Embryonic facial prominence (tissue), 1 donor: ENCODE data around the gene STRBP.

Source experiments
- DNase-seq: peaks from one replicate; pipeline ENCODE4 v3.0.0-alpha.2; 2016; ENCODE audit errors: extremely low spot score

The STRBP gene

DNA sequence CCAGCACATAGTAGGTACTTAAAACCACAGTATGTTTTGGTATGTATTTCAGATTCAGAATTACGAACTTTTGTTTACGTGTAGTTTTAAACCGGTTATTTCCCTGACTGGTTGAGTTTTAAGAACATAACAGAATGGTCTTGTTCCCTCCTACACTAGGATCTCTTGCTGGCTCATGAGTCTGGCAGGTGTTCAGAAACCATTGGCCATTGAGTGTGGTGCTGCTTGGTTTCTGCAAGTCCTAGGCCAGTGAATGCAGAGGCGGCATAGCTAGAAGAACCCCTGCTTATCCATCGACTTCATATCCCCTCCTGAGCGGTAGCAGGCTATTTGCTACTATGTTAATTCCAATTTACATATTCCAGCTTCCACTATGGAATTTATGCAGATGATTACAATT lies 169.3 kb downstream of the STRBP start:
- DNase-seq = no peak

DNA sequence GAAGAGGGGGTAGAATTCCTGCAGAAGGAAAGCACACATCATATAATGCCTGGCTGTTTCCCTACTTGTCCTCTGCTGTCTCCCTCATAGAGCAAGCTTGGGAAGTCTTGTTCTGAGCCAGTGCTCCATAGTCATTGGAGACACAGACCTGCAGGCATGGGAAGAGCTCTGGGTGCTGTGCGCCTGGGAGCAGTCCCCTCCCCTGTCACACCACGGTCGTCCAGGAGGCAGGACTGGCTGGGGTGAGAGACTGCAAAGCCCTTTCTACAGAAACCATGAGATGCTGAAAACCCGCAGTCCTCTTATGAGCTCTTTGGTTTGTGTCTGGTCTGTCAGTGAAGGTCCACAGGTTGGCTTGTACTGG lies 170.3 kb downstream of the STRBP start:
- DNase-seq = no peak

DNA sequence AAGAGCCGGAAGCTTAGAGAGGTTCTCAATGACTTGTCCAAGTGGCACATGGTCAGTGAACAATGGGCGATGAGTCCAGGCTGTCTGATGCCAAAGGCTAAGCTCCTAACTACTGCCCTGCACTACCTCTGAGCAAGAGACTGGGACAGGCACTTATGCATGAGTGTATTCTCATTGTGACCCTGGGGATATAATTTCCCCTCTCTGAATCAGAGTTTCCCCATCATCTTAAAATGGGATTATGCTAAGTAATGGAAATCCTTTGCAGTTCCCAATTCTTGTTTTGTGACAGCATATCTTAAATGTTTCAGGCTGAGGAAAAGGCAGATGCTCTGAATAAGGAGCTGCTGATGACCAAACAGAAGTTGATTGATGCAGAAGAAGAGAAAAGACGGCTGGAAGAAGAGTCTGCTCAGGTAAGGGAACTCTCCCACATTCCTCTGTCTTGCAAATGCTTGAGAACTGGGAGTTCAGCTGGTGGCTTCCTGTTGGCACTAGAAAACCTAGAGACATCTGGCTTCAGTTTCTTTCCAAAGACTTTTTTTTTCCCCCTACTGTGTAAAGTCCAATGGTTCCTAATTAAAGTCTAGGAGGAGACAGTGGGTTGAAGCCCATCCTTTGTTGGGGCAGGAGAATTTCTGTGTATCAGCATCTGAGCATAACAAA lies 170.8 kb downstream of the STRBP start:
- no peak for DNase-seq

DNA sequence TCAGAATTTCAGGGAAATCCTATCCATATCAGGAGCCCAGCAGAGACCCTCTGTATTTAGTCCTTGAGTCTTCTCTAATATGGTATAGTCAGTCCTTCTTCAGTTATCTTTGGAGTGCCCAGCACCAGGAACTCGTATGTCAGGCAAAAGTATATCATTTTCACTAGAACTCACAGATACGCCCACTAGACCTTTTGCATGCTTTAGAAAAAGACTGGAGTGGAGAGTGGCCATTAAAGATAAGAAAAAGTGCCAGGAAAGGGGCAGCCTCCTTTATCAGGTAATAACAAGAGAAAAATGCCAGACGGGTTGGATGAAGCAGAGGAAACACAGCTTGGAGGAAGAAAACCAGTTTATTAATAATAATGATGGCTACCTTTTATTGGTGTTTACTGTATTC lies 171.4 kb downstream of the STRBP start:
- DNase-seq = no peak

DNA sequence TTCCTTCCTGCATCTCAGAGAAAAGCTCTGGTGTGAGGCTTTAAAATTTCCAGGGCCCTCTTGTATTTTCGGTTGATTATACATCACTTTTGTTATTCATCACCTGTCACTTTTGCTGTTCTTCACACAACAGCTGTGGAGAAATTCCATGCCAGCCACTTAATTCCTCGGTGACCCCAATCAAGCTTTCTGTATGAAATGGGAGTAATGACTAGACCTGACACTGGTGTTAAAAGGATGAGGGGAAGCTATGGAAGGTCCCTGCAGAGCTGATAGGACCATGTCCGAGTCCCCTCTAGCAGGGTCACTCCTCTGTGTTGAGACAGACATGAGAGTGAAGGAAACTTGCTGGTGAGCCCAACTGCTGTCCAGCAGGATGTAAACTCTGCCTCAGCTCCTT lies 175.2 kb downstream of the STRBP start:
- no peak for DNase-seq

DNA sequence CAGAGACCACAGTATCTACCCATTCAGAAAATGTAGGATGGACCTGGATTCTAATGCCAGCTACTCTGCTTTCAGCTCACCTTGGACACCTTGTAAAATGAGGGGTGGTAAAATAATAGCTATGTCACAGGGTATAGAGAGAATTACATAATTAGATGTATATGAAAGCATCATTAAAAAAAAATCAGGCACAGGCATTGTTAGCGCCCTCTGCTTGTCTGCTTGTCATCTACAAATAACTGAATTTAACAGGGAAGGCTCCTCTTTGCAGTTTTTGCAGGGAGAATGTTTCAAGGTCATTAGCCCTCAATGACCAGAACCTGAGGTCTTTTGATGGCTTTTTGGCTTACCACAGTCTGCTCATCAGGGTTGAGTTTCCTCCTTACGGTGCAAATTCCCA lies 176.9 kb downstream of the STRBP start:
- no peak for DNase-seq

DNA sequence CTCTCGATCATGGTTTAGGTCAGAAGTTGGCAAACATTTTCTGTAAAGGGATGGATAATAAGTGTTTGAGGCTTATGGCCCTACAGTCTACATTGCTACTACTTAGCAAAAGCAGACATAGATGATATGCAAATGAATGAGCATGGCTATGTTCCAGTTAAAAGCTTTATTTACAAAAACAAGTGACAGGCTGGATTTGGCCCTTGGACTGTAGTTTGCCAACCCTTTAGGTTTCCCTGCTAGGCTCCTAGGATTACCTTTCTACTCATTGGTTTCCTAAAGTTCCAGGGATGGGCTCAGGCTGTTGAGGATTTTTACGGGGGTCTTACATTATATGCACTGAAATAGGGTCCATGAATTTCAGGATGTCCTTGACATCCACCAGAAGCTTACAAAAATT lies 177.4 kb downstream of the STRBP start:
- no peak for DNase-seq

DNA sequence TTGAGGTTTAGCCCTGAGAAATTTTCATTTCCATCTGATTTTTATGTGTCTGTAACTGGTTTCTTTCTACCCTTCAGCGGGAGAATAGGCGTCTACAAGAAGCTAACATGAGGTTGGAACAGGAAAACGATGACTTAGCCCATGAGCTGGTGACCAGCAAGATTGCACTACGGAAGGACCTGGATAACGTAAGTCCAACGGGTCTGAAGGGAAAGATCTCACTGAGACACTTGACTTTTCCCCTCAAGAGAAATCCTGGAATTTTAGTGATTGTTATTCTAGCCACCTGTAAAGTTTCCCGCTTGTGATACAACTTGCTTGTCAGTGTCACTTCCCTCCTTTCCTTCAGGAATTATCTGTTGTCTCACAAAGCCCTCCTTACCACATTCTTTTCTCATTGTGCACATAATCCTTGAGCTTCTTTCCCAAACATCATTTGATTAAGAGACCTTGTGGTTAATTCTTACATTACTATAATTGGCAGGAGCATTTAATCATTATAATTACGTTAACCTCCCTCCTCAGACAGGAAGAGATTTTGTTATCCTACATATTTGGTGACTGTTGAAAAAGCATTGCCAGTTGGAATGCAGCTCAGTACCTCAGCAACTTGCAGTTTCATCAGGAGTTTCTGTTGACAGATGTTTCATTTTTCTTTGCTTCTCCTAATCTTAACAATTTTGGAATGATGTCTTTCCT lies 178.0 kb downstream of the STRBP start:
- no peak for DNase-seq

DNA sequence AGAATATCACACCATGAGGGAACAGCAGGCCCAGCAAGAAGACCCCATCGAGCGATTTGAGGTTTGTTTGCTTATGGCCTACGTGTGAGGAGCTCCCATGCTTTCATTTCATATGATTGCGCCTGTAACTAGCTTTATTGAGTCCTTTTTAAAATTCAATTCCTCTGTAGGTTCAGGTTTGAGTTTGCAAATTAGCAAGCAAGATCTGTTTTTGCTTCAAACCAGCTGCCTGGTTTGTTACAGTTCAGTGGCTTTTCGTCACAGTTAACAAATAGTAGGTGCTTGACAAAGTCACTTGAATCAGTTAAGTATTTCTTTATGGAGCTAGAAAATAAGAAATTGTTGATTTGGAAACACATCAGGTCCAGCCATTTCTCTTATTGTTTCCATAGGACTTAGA lies 178.6 kb downstream of the STRBP start:
- peak; percentile 19 for DNase-seq

DNA sequence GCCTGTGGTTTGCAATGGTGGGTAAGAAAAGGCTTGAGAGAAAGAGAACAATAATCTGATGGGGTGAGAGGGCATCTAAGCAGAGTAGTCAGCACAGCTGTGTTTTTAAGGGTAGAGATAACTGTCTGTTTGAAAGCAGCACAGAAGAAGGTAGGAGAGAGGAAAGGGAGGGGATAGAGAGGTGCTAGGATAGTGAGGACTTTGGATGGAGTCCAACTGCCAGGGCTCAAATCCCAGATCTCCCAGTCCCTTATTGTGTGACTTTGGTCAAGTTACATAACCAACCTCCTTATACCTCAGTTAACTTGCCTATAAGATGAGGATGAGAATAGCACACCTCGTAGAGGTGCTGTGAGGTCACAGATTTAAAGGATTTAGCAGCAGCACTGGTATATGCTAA lies 179.3 kb downstream of the STRBP start:
- no peak for DNase-seq

DNA sequence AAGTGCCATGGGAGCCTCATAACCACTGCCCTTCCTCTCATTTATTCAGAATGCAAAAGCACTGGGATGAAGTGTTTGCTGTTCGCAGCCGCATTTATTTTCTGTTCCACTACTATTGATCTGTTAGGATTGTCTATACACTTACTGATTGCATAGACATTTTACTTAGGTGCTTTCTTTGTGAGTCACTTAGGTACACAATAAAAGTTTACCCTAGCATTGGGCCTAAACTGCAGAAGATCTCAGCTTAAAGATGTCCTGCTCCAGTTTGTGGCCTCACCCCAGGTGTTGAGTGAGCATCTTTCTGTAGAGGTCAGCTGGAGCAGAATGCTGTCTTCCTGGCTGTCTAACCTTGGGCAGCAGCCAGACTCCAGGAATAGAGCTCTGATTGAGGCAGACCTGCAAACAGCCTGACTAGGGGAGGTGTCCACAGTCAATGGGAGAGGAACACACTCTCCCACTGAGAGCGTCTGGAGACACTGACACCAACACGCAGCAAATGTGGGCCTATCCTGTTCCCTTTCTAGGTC lies 181.0 kb downstream of the STRBP start:
- no peak for DNase-seq

DNA sequence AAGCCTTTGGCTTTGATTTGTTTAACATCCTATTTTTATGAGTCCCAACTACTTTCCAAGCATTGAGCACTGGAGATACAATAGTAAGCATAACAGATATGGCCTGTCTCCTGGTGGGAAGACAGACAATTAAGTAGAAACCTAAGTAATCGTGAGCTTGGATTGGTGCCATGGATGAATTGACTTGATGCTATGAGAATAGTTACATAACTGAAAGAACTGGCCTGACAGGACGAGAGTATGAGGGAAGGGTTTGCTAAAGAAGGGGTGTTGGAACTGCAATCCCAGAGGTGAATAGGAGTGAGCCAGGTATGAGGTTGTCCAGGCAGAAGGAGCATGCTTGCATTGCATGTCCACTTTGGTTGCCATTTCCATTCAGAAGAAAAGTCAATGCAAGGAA lies 182.5 kb downstream of the STRBP start:
- DNase-seq = no peak

DNA sequence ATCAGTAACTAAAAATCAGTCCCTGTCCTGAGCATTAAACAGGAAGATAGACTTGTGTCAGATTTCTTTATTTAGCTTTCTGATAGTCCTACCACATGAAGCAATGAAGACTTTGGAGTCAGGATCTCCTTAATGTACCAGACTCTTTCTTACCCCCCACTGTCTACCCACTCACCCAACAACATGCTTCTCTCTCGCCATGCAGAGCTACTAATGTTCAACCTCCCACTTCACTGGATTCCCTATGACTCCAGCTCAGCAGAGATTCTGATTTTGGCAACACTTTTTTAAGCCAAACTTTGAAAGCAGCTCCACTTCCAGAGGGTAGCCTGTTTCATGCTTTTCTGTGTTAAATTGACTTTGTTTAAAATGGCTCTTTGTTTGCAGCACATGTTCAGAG lies 184.1 kb downstream of the STRBP start:
- DNase-seq = no peak

DNA sequence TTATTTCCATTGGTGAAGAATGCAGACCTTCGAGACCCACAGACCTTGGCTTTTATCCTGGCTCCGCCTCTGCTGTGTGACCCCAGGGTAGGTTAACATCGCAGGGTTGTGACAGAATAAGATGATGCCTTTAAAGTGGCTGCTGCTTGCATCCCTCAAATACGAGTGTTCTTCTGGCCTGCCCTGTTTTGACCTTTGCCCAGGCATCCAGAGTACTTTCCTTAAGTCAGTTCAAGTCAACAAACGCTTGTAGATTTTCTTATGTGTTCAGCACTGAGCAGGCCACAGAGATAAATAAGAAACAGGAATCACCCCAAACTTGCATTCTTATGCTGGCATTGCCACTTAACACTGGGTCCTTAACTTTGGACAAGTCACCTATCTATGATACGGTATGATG lies 184.7 kb downstream of the STRBP start:
- DNase-seq = no peak

DNA sequence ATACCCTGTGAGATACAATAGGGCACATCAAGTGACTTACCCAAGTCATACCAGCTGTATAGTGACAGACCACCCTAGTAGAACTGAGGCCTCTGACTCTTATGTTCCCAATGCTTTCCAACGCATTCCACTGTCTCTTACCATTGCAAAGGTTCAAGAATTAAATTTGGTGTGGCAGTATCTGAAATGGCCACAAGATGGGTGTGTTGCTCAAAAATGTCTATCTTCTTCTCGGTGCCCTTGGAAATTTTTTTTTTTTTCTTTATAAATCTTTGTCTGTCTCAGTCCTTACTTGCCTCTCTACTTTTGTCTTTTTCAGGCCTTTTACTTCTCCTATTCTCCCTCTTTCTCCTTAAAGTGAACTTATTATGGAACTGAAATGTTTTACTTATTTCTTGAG lies 186.6 kb downstream of the STRBP start:
- peak; percentile 48 for DNase-seq

DNA sequence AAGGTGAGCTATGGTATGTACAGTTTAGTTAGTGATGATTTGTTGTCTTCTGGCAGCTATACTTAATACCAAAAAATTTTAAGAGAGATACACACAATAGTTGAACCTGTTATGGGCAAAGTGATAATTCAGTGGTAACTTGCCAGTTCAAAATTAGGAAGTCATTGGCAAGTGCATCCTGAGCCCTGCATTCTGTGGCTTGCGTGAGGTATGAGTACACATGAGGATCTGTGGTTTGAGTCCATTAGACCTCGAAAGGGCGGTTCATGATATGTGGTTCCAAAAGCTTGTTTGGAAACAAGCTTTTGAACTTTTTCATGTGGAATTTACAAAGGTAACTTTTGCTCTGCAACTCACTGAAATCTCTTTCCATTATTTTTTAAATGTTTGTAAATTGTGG lies 187.9 kb downstream of the STRBP start:
- DNase-seq = no peak

DNA sequence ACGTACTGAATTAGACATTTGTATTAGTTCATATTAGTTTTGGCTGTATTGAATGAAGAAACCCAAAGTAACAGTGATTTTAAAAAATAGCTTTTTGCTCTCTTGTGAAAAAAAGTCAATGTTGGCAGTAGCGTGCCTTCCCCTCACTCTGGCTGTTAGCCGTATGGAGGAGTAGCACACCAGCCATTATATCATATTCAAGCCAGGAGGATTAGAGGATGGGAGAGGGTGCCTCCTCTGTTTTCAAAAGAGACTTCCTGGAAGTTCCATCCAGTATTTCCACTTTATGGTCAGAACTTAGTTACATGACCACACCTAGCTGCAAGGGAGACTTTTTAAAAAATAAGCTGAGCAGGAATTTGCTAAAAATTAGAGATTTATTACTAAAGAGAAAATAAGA lies 193.8 kb downstream of the STRBP start:
- DNase-seq = no peak

DNA sequence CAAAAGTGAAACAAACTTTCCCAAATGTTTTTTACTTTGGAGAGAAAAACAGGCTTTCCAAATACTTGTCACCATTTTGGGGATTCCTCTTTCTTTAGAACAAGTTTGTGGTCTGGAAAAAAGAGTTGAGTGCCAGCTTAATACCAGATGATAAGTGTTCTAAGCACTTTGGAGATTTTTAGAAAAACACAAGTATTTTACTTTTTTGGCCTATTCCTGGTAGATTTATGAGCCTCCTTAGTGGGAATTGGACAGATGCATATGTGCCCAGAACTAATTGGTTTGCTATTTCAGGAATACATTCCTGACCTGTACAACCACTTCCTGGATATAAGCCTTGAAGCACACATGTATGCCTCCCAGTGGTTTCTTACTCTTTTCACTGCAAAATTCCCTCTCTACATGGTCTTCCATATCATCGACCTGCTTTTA lies 194.4 kb downstream of the STRBP start:
- DNase-seq = no peak

DNA sequence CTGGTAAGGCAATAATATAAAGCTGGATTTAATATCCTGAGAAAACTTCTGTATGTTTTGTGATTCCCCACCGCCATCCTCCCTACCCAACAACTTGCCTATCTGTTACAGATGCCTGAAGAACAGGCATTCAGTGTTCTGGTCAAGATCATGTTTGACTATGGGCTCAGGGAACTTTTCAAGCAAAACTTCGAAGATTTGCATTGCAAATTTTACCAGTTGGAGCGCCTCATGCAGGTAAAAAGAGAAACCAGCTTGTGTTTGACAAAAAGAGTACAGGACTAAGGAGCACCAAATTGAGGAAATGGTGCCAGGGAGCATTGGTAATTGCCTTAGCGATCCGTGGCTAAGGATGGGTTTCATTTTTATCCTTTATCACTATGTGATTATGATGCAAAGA lies 194.9 kb downstream of the STRBP start:
- DNase-seq = no peak

DNA sequence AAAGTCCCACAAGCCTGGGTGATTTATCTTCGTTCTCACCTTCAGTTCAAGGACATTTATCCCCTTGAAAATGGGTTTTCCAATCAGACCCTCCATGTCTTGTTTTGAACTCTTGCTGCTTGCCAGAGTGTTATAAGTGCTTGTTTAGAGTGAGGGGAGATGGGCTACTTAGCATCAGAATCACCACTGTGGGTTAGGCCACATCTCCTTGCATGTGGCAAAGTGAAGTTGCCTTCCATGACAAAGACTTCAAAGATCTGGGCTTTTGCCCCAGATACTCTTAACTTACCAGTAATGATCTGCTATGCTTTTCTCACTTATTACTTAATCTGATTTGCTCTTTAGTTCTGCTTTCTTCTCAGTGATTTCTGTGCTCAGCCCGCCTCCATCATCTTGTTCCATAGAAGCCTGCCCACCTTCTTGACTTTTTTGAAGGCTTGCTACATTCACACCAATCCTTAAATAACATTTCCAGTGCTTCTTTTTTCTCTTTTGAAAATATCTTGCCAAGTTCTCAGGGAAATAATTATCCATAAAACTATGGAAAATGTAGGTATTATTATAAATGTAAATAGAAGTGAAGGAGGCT lies 195.9 kb downstream of the STRBP start:
- DNase-seq = no peak
